H1 (cell line): ENCODE results near the gene SPSB2. TPM values are rescaled to one million over a fixed set of nuclear protein-coding genes. Genes with fewer than 3 reads are reported as not detected.

Experiments
- CTCF ChIA-PET: fragments of 300-600 bp; sonication (Branson Sonifier 250); formaldehyde crosslinking; loops from one replicate; lab custom pipeline; 2021; ENCODE audit not compliant: partially characterized antibody; lab: Charles Lee
- POLR2A ChIA-PET: fragments of 300-600 bp; sonication (Branson Sonifier 250); formaldehyde crosslinking; loops from one replicate; lab custom pipeline; 2021; ENCODE audit warnings: inconsistent platforms; ENCODE audit not compliant: partially characterized antibody; lab: Charles Lee
- DNase-seq, 2 experiments: peaks; one replicate each; pipeline versions ENCODE4 v3.0.0 to v3.0.0-alpha.2; 2010 to 2022; ENCODE audit warnings: low spot score in 2 of 2, low read depth in 1 of 2, mixed read lengths in 1 of 2
- FAIRE-seq: peaks from 2 replicates; lab custom pipeline; 2011; peaks lifted over from hg19 to GRCh38; lab: Jason Lieb, UNC
- H2AFZ ChIP-seq: 2 replicates; pipeline ENCODE4 v1.8.1; 2012; ENCODE audit warnings: low read length, inconsistent platforms
- H2AK5ac ChIP-seq: 2 replicates; pipeline ENCODE4 v1.6.1; 2013; ENCODE audit warnings: low read depth, low read length
- H2BK120ac ChIP-seq: replicated peaks from 2 replicates; pipeline ENCODE3; 2013; ENCODE audit warnings: low read depth, low read length, inconsistent platforms
- H2BK12ac ChIP-seq: 2 replicates; pipeline ENCODE4 v1.6.1; 2013; ENCODE audit warnings: low read depth, low read length
- H2BK15ac ChIP-seq: 2 replicates; pipeline ENCODE4 v1.6.1; 2013; ENCODE audit warnings: low read length
- H2BK20ac ChIP-seq: 2 replicates; pipeline ENCODE4 v1.6.1; 2013; ENCODE audit warnings: low read length
- H2BK5ac ChIP-seq: 2 replicates; pipeline ENCODE4 v1.6.1; 2013; ENCODE audit warnings: low read depth, low read length
- H3K14ac ChIP-seq: 2 replicates; pipeline ENCODE4 v1.6.1; 2013; ENCODE audit warnings: inconsistent platforms; ENCODE audit not compliant: insufficient read length
- H3K18ac ChIP-seq: 2 replicates; pipeline ENCODE4 v1.6.1; 2013; ENCODE audit warnings: low read length; ENCODE audit errors: extremely low read depth
- H3K23ac ChIP-seq: 2 replicates; pipeline ENCODE4 v1.6.1; 2013; ENCODE audit warnings: inconsistent platforms; ENCODE audit not compliant: insufficient read length
- H3K23me2 ChIP-seq: 2 replicates; pipeline ENCODE4 v1.6.1; 2013; ENCODE audit warnings: low read depth, low read length
- H3K27ac ChIP-seq: 2 replicates; pipeline ENCODE4 v1.6.1; 2011; ENCODE audit warnings: low read depth, low read length, inconsistent platforms
- H3K27me3 ChIP-seq, 4 experiments: replicated peaks in 1 of 4; 1 replicate in 1 of 4; 2 replicates in 3 of 4; pipeline versions ENCODE4 v1.6.1 to v1.8.1; 2011 to 2013; ENCODE audit warnings: low read length in 3 of 4, mild to moderate bottlenecking in 3 of 4, inconsistent platforms in 2 of 4, mixed read lengths in 2 of 4, moderate library complexity in 1 of 4; ENCODE audit not compliant: control insufficient read depth in 3 of 4, insufficient read depth in 3 of 4; ENCODE audit errors: extremely low read depth in 1 of 4
- H3K36me3 ChIP-seq, 4 experiments: 2 replicates each; pipeline versions ENCODE4 v1.6.1 to v1.8.1; 2011 to 2013; ENCODE audit warnings: mild to moderate bottlenecking in 4 of 4, low read length in 3 of 4, moderate library complexity in 2 of 4, control low read depth in 1 of 4, inconsistent platforms in 1 of 4; ENCODE audit not compliant: insufficient read depth in 4 of 4, control insufficient read depth in 2 of 4
- H3K4ac ChIP-seq: replicated peaks from 2 replicates; pipeline ENCODE3; 2013; ENCODE audit warnings: low read length, low read depth, mixed read lengths, inconsistent platforms; ENCODE audit not compliant: insufficient read length
- H3K4me1 ChIP-seq, 4 experiments: replicated peaks in 1 of 4; 1 replicate in 1 of 4; 2 replicates in 3 of 4; pipeline versions ENCODE4 v1.6.1 to v1.8.1; 2011 to 2013; ENCODE audit warnings: low read length in 3 of 4, inconsistent platforms in 2 of 4, mixed read lengths in 1 of 4; ENCODE audit not compliant: insufficient read depth in 4 of 4, control insufficient read depth in 3 of 4
- H3K4me2 ChIP-seq, 2 experiments: 2 replicates each; pipeline versions ENCODE4 v1.6.1 to v1.8.1; 2011 to 2013; ENCODE audit warnings: low read depth in 2 of 2, low read length in 2 of 2, control low read depth in 1 of 2, inconsistent platforms in 1 of 2, mild to moderate bottlenecking in 1 of 2; ENCODE audit not compliant: insufficient read depth in 1 of 2
- H3K4me3 ChIP-seq, 4 experiments: fragments of 200-600, 300-600 bp in 1 of 4; sonication (generic), shearing (Covaris generic), sonication (Bioruptor Twin) in 1 of 4; 2 replicates each; pipeline versions ENCODE4 v1.5.1 to v1.8.1; 2011 to 2016; ENCODE audit warnings: low read length in 4 of 4, low read depth in 3 of 4, control low read depth in 2 of 4, inconsistent platforms in 2 of 4, mild to moderate bottlenecking in 2 of 4, mixed read lengths in 1 of 4, moderate library complexity in 1 of 4; ENCODE audit not compliant: insufficient read depth in 2 of 4; ENCODE audit errors: extremely low read depth in 1 of 4
- H3K56ac ChIP-seq: replicated peaks from 2 replicates; pipeline ENCODE3; 2013; ENCODE audit warnings: low read depth, mild to moderate bottlenecking, mixed read lengths, low read length, inconsistent platforms; ENCODE audit not compliant: insufficient read length
- H3K79me1 ChIP-seq: 2 replicates; pipeline ENCODE4 v1.6.1; 2013; ENCODE audit warnings: low read depth, low read length, control low read depth
- H3K79me2 ChIP-seq, 2 experiments: 2 replicates each; pipeline versions ENCODE4 v1.6.1 to v1.8.1; 2012 to 2013; ENCODE audit warnings: low read length in 2 of 2, mild to moderate bottlenecking in 2 of 2, inconsistent platforms in 1 of 2; ENCODE audit not compliant: insufficient read depth in 2 of 2, control insufficient read depth in 1 of 2
- H3K9ac ChIP-seq, 4 experiments: replicated peaks in 1 of 4; 1 replicate in 1 of 4; 2 replicates in 3 of 4; pipeline versions ENCODE4 v1.6.1 to v1.8.1; 2011 to 2013; ENCODE audit warnings: low read depth in 3 of 4, low read length in 3 of 4, control low read depth in 2 of 4, mild to moderate bottlenecking in 2 of 4, moderate library complexity in 2 of 4, inconsistent platforms in 1 of 4; ENCODE audit errors: extremely low read depth in 1 of 4
- H3K9me3 ChIP-seq, 2 experiments: 2 replicates each; pipeline versions ENCODE4 v1.6.1 to v1.8.1; 2012 to 2013; ENCODE audit warnings: mild to moderate bottlenecking in 2 of 2, moderate library complexity in 2 of 2, control low read depth in 1 of 2, inconsistent platforms in 1 of 2, low read depth in 1 of 2, low read length in 1 of 2, mixed read lengths in 1 of 2; ENCODE audit not compliant: insufficient read depth in 2 of 2
- H4K20me1 ChIP-seq, 2 experiments: replicated peaks in 1 of 2; 2 replicates each; pipeline versions ENCODE3 to v1.8.1; 2011 to 2013; ENCODE audit warnings: inconsistent platforms in 2 of 2, low read length in 2 of 2, mild to moderate bottlenecking in 1 of 2; ENCODE audit not compliant: insufficient read depth in 2 of 2, control insufficient read depth in 1 of 2
- H4K5ac ChIP-seq: 2 replicates; pipeline ENCODE4 v1.6.1; 2013; ENCODE audit warnings: low read length, low read depth, mixed read lengths, inconsistent platforms; ENCODE audit not compliant: insufficient read length
- H4K8ac ChIP-seq: 2 replicates; pipeline ENCODE4 v1.8.0; 2013; ENCODE audit warnings: mild to moderate bottlenecking, moderate library complexity, low read length, inconsistent platforms; ENCODE audit not compliant: insufficient read depth; ENCODE audit errors: extremely low read depth
- H4K91ac ChIP-seq: replicated peaks from 2 replicates; pipeline ENCODE3; 2013; ENCODE audit warnings: low read length, mixed read lengths, inconsistent platforms; ENCODE audit not compliant: insufficient read length
- ATF3 ChIP-seq: IDR thresholded peaks from 2 replicates; pipeline ENCODE4 v1.6.1; 2011; ENCODE audit warnings: low read depth, mild to moderate bottlenecking, low read length; ENCODE audit not compliant: insufficient read depth
- HDAC2 ChIP-seq, 2 experiments: fragments of 300-600 bp in 1 of 2; sonication (generic) in 1 of 2; IDR thresholded peaks; 2 replicates each; pipeline ENCODE4 v1.6.1; 2011 to 2012; ENCODE audit warnings: low read depth in 2 of 2, low read length in 2 of 2, mild to moderate bottlenecking in 2 of 2, moderate library complexity in 2 of 2, borderline replicate concordance in 1 of 2, inconsistent platforms in 1 of 2
- HDAC6 ChIP-seq: IDR thresholded peaks from one replicate; pipeline ENCODE4 v1.7.1; 2012; ENCODE audit warnings: low read depth, mild to moderate bottlenecking, inconsistent platforms, low read length, moderate library complexity
- POLR2A ChIP-seq, 2 experiments: IDR thresholded peaks; 1 replicate in 1 of 2; 2 replicates in 1 of 2; pipeline ENCODE4 v1.6.1; 2011; ENCODE audit warnings: low read depth in 2 of 2, low read length in 2 of 2, mild to moderate bottlenecking in 2 of 2; ENCODE audit errors: control extremely low read depth in 1 of 2
- POLR2AphosphoS5 ChIP-seq: IDR thresholded peaks from 2 replicates; pipeline ENCODE4 v1.6.1; 2011; ENCODE audit warnings: low read depth, low read length
- RBBP5 ChIP-seq: IDR thresholded peaks from 2 replicates; pipeline ENCODE4 v1.7.1; 2012; ENCODE audit warnings: low read depth, mild to moderate bottlenecking, inconsistent platforms, low read length, moderate library complexity, borderline replicate concordance
- RFX5 ChIP-seq: IDR thresholded peaks from 2 replicates; pipeline ENCODE4 v1.6.1; 2011; ENCODE audit warnings: low read depth, low read length, improper control_type of control experiment, borderline replicate concordance
- SIRT6 ChIP-seq: IDR thresholded peaks from one replicate; pipeline ENCODE4 v1.7.1; 2012; ENCODE audit warnings: low read length, inconsistent platforms
- SIX5 ChIP-seq: IDR thresholded peaks from 2 replicates; pipeline ENCODE4 v1.6.1; 2011; ENCODE audit warnings: mild to moderate bottlenecking, low read depth, low read length
- SP1 ChIP-seq: IDR thresholded peaks from 2 replicates; pipeline ENCODE4 v1.6.1; 2011; ENCODE audit warnings: low read depth, low read length
- SP2 ChIP-seq: IDR thresholded peaks from 2 replicates; pipeline ENCODE4 v1.6.1; 2012; ENCODE audit warnings: mild to moderate bottlenecking, low read length, inconsistent platforms
- TAF1 ChIP-seq: IDR thresholded peaks from 2 replicates; pipeline ENCODE4 v1.6.1; 2011; ENCODE audit warnings: mild to moderate bottlenecking, low read depth, low read length
- TBP ChIP-seq: IDR thresholded peaks from 2 replicates; pipeline ENCODE4 v1.6.1; 2011; ENCODE audit warnings: low read depth, low read length, improper control_type of control experiment
- WGBS, 2 experiments: shearing (Covaris generic) in 1 of 2; methylation state at CpG; one replicate each; pipeline versions ENCODE4 v1.1.6 to v1.1.7; 2013 to 2015; ENCODE audit warnings: low lambda C conversion rate in 2 of 2, mixed read lengths in 2 of 2, inconsistent platforms in 1 of 2, low coverage in 1 of 2, missing lambda C conversion rate in 1 of 2; ENCODE audit not compliant: insufficient replicate concordance in 2 of 2, insufficient coverage in 1 of 2, insufficient read length in 1 of 2; ENCODE audit errors: extremely low coverage in 1 of 2, missing lambda C conversion rate in 1 of 2; 5-methylcytosine and 5-hydroxymethylcytosine counted together
- polyA plus RNA-seq, 7 experiments: library from polyadenylated mRNA; depleted of rRNA in 3 of 7; stranded (reverse) in 5 of 7; unstranded in 2 of 7; fragments of >200 nt in 5 of 7; fragments of 200-250 nt in 2 of 7; gene quantifications; 1 replicate in 5 of 7; 2 replicates in 1 of 7; 4 replicates in 1 of 7; pipeline versions ENCODE4 v1.2.1 to v1.2.3, GENCODE V29; 2011 to 2013; ENCODE audit warnings: missing spikeins in 2 of 7, mixed read lengths in 2 of 7
- total RNA-seq: library from RNA; stranded (reverse); fragmentation: NEBNext Ultra II Directional; extraction: Animal tissue kit (Norgen Biotek cat#: 25700); gene quantifications from 2 replicates; pipeline ENCODE4 v1.2.1, GENCODE V29; 2021

The SPSB2 gene
- total and polyA plus RNA-seq, 2 of the 8 experiments (the other 6 are each of a cell fraction or from before 2014, with no cell fraction given), result 13.0 to 23.2 TPM

- no peak overlapping the region for H2BK120ac ChIP-seq
- H3K79me1 ChIP-seq, result peaks cover 4% of the 10 kb centered on the region
- H3K4me2 ChIP-seq, result no peak overlapping the region
- no peak overlapping the region for H2AFZ ChIP-seq
- H2BK15ac ChIP-seq, result no peak overlapping the region
- POLR2A ChIA-PET, result interaction anchor here (0.8 to 27.1 kb wide), 11 partner anchors 12 to 299 kb away, joined by 3 to 588 read pairs (median 10); partner anchors contain the start of genes C12orf57, CDCA3, GAPDH and GNB3
- H3K27me3 ChIP-seq, result no peaks in the 10 kb centered on the region
- peak overlapping the region; percentile 16; the same call in 1 of the 2 replicates for H2BK5ac ChIP-seq
- TF ChIP-seq SP1, result no peak
- TF ChIP-seq RFX5, result no peak
- TF ChIP-seq POLR2AphosphoS5, result no peak
- TF ChIP-seq RBBP5, result no peak
- no peak for TF ChIP-seq HDAC2 (IDR thresholded peaks at IDR 0.05; ENCODE audit: borderline replicate concordance in 1 of 2, low read depth in 2 of 2, low read length in 2 of 2)
- no peak for TF ChIP-seq POLR2A (IDR thresholded peaks at IDR 0.05; ENCODE audit: control extremely low read depth in 1 of 2, low read depth in 2 of 2, low read length in 2 of 2)
- no peak for TF ChIP-seq SP2
- no peak for TF ChIP-seq SIX5
- TF ChIP-seq SIRT6, result no peak
- TF ChIP-seq HDAC6, result no peak
- no peak for TF ChIP-seq TAF1
- no peak for TF ChIP-seq ATF3
- no peak for TF ChIP-seq TBP
- H3K9ac ChIP-seq, result no peak overlapping the region
- H3K4ac ChIP-seq, result no peak overlapping the region
- no peak overlapping the region for H3K18ac ChIP-seq
- H4K20me1 ChIP-seq, result peaks cover 2 to 7% of the 10 kb centered on the region in 2 experiments
- no peaks in the 10 kb centered on the region for H3K9me3 ChIP-seq
- no peak overlapping the region for H3K4me3 ChIP-seq
- no peak overlapping the region for H3K27ac ChIP-seq
- peaks cover 0 to 8% (median 4%) of the 10 kb centered on the region in 4 experiments; a peak in 5 of 7 replicates for H3K4me1 ChIP-seq
- DNase-seq (no peak), FAIRE-seq (no peak)
- no peak overlapping the region for H2AK5ac ChIP-seq
- H3K36me3 ChIP-seq, result peaks cover 22 to 57% (median 47%) of the 10 kb centered on the region in 4 experiments
- H3K23ac ChIP-seq, result no peak overlapping the region
- no peak overlapping the region for H4K91ac ChIP-seq
- no peak overlapping the region for H2BK20ac ChIP-seq
- H3K56ac ChIP-seq, result no peak overlapping the region
- H3K23me2 ChIP-seq, result peaks cover 6% of the 10 kb centered on the region; the same call in 1 of the 2 replicates
- WGBS, 2 experiments, result 93% methylated on average over 6 of the region's 6 CpGs; no CpG with 5 or more reads in 1 of the 2 experiments
- H4K5ac ChIP-seq, result no peak overlapping the region
- no peak overlapping the region for H4K8ac ChIP-seq
- H3K79me2 ChIP-seq, result peaks cover 0 to 9% of the 10 kb centered on the region in 2 experiments; a peak in 1 of 4 replicates
- CTCF ChIA-PET, result interaction anchor here (0.8 to 23.7 kb wide), 20 partner anchors 8 to 270 kb away, joined by 3 to 532 read pairs (median 4); partner anchors contain the start of genes CD4, CDCA3, GNB3 and LAG3
- H2BK12ac ChIP-seq, result no peak overlapping the region
- H3K14ac ChIP-seq, result no peak overlapping the region
These were observed 39.8 kb downstream of the SPSB2 start for GRCh38 chr12:6833189-6833890.
